Measurements from ENCODE around the gene AFF3.
"Not testable (repeated sequence)": the region's sequence is repeated elsewhere in the genome, so short reads cannot be mapped to it uniquely, and the experiment has no call there.

- TF ChIP-seq CTCF, POLR2A (IDR thresholded peaks at IDR 0.05): not testable (repeated sequence)
Measured at GRCh38 chr2:100098855-100099254, 43.5 kb downstream of the AFF3 start.

Measured in uterus (tissue), 2 donors.